K562 (cell line): Measurements from ENCODE around the gene CACNA1C. TPM values are rescaled to one million over a fixed set of nuclear protein-coding genes. Genes with fewer than 3 reads are reported as not detected.

Source experiments
- ATAC-seq: fragments of 200-7000 bp; cut with Tn5 transposase; 3 replicates; pipeline ENCODE4 v1.9.1; 2020; ENCODE audit warnings: moderate library complexity
- BruUV-seq: library from RNA; stranded (reverse); fragments of 400-500 nt; replicated peaks from 2 replicates; lab custom pipeline; 2021; lab: Mats Ljungman, UMichigan
- CTCF ChIA-PET: fragments of 300-600 bp; formaldehyde crosslinking; extraction: SDS; loops from one replicate; lab custom pipeline; 2021; ENCODE audit warnings: low intra/inter-chr PET ratio; lab: Yijun Ruan, JAX
- POLR2A ChIA-PET: fragments of 300-600, 350-650 bp; sonication (Branson Sonifier 250); formaldehyde crosslinking; extraction: SDS; loops from one replicate; lab custom pipeline; 2021; ENCODE audit warnings: antibody characterized with exemption, inconsistent platforms; lab: Yijun Ruan, JAX
- DNase-seq, 4 experiments: peaks; one replicate each; pipeline versions ENCODE4 v3.0.0 to v3.0.0-alpha.2; 2011 to 2018; ENCODE audit warnings: low spot score in 3 of 4, mixed read lengths in 3 of 4; ENCODE audit errors: extremely low read depth in 1 of 4
- FAIRE-seq: peaks from 2 replicates; lab custom pipeline; 2011; peaks lifted over from hg19 to GRCh38; lab: Jason Lieb, UNC
- H2AFZ ChIP-seq: 2 replicates; pipeline ENCODE4 v1.6.0; 2011; ENCODE audit warnings: low read depth, low read length, control low read depth, inconsistent platforms
- H3K27ac ChIP-seq: fragments of 200-600 bp; 3 replicates; pipeline ENCODE4 v1.8.0; 2011; ENCODE audit warnings: low read depth, mild to moderate bottlenecking, control low read depth, inconsistent platforms, low read length, moderate library complexity, mixed read lengths; ENCODE audit errors: extremely low read depth
- H3K27me3 ChIP-seq, 2 experiments: fragments of 300-600 bp in 1 of 2; 2 replicates in 1 of 2; 3 replicates in 1 of 2; pipeline versions ENCODE4 v1.6.0 to v1.8.0; 2011; ENCODE audit warnings: inconsistent platforms in 2 of 2, low read length in 2 of 2, mild to moderate bottlenecking in 1 of 2, mixed read lengths in 1 of 2, moderate library complexity in 1 of 2; ENCODE audit not compliant: control insufficient read depth in 2 of 2, insufficient read depth in 2 of 2
- H3K36me3 ChIP-seq: fragments of 300-600 bp; 3 replicates; pipeline ENCODE4 v1.8.0; 2011; ENCODE audit warnings: mild to moderate bottlenecking, low read length, inconsistent platforms; ENCODE audit not compliant: control insufficient read depth, insufficient read depth
- H3K4me1 ChIP-seq, 2 experiments: fragments of 200-600 bp in 1 of 2; replicated peaks in 1 of 2; 2 replicates in 1 of 2; 3 replicates in 1 of 2; pipeline versions ENCODE4 v1.5.1 to v1.8.0; 2011; ENCODE audit warnings: inconsistent platforms in 2 of 2, low read length in 2 of 2, mild to moderate bottlenecking in 1 of 2, mixed read lengths in 1 of 2, moderate library complexity in 1 of 2; ENCODE audit not compliant: control insufficient read depth in 2 of 2, insufficient read depth in 2 of 2
- H3K4me2 ChIP-seq: 2 replicates; pipeline ENCODE4 v1.6.1; 2011; ENCODE audit warnings: low read length, control low read depth, inconsistent platforms, mixed read lengths; ENCODE audit not compliant: insufficient read depth
- H3K4me3 ChIP-seq: fragments of 200-600 bp; sonication (generic), shearing (Covaris generic); 2 replicates; pipeline ENCODE4 v1.5.1; 2016; ENCODE audit warnings: control low read depth, inconsistent platforms
- H3K79me2 ChIP-seq: fragments of 200-600 bp; 3 replicates; pipeline ENCODE4 v1.8.0; 2011; ENCODE audit warnings: low read length, inconsistent platforms; ENCODE audit not compliant: control insufficient read depth, insufficient read depth
- H3K9ac ChIP-seq, 2 experiments: 2 replicates each; pipeline versions ENCODE4 v1.6.0 to v1.6.1; 2011; ENCODE audit warnings: low read depth in 2 of 2, low read length in 2 of 2, control low read depth in 1 of 2, inconsistent platforms in 1 of 2, mild to moderate bottlenecking in 1 of 2, mixed read lengths in 1 of 2; ENCODE audit not compliant: insufficient read depth in 1 of 2
- H3K9me1 ChIP-seq: one replicate; pipeline ENCODE4 v1.6.0; 2011; ENCODE audit warnings: inconsistent platforms, mild to moderate bottlenecking, low read length, moderate library complexity; ENCODE audit not compliant: control insufficient read depth, insufficient read depth
- H3K9me3 ChIP-seq: replicated peaks from 2 replicates; pipeline ENCODE4 v1.5.1; 2011; ENCODE audit warnings: low read depth, low read length, inconsistent platforms; ENCODE audit not compliant: control insufficient read depth, insufficient read depth
- H4K20me1 ChIP-seq: replicated peaks from 2 replicates; pipeline ENCODE4 v1.6.1; 2011; ENCODE audit warnings: low read length, inconsistent platforms, mixed read lengths; ENCODE audit not compliant: control insufficient read depth, insufficient read depth
- AFF4 ChIP-seq: sonication (generic); formaldehyde crosslinking; IDR thresholded peaks from 2 replicates; pipeline ENCODE4 v1.8.0; 2023; ENCODE audit warnings: mild to moderate bottlenecking, missing genetic modification reagents
- FOXM1 ChIP-seq, 2 experiments: fragments of 450-650 bp in 1 of 2; sonication (generic) in 1 of 2; formaldehyde crosslinking in 1 of 2; IDR thresholded peaks; 2 replicates each; pipeline versions ENCODE4 v1.6.1 to v1.9.0; 2017 to 2022; ENCODE audit warnings: low read depth in 2 of 2, mild to moderate bottlenecking in 2 of 2, missing genetic modification reagents in 1 of 2, moderate library complexity in 1 of 2
- HOMEZ ChIP-seq: fragments of 250-450 bp; sonication (Bioruptor Pico); IDR thresholded peaks from 2 replicates; pipeline ENCODE4 v1.4.0; 2020; ENCODE audit warnings: mild to moderate bottlenecking, moderate library complexity
- HOXB6 ChIP-seq: fragments of 250-450 bp; sonication (Bioruptor Pico); IDR thresholded peaks from 2 replicates; pipeline ENCODE4 v1.5.1; 2022; ENCODE audit warnings: mild to moderate bottlenecking, borderline replicate concordance
- MTA1 ChIP-seq: fragments of 450-650 bp; IDR thresholded peaks from 2 replicates; pipeline ENCODE4 v1.6.1; 2017; ENCODE audit warnings: borderline replicate concordance
- RHOXF2B ChIP-seq: fragments of 250-450 bp; sonication (Bioruptor Pico); conservative IDR thresholded peaks from 2 replicates; pipeline ENCODE4 v1.5.1; 2021
- SREBF1 ChIP-seq: fragments of 150-350 bp; IDR thresholded peaks from 2 replicates; pipeline ENCODE4 v1.6.1; 2014; ENCODE audit warnings: antibody characterized with exemption, low read depth, low read length, borderline replicate concordance
- TAF9B ChIP-seq: fragments of 450-650 bp; IDR thresholded peaks from 2 replicates; pipeline ENCODE4 v1.6.1; 2018; ENCODE audit warnings: mild to moderate bottlenecking; ENCODE audit not compliant: partially characterized antibody
- ZNF449 ChIP-seq: fragments of 250-450 bp; sonication (Bioruptor Pico); IDR thresholded peaks from 2 replicates; pipeline ENCODE4 v1.8.0; 2022; ENCODE audit warnings: moderate library complexity, mild to moderate bottlenecking, inconsistent platforms
- WGBS: fragments of 100-300 bp; shearing (Covaris generic); methylation state at CpG from one replicate; pipeline ENCODE4 v1.1.6; 2016; ENCODE audit warnings: low coverage, mixed read lengths; ENCODE audit not compliant: insufficient coverage; ENCODE audit errors: missing lambda C conversion rate; 5-methylcytosine and 5-hydroxymethylcytosine counted together
- in situ Hi-C: fragments of 300-500 bp; cut with MboI; formaldehyde crosslinking; loops from 4 replicates; pipeline ENCODE4 v1.15.0; 2018; ENCODE audit warnings: inconsistent platforms, mixed read lengths
- intact Hi-C: fragments of 100-400 bp; cut with micrococcal nuclease; formaldehyde crosslinking; loops from 2 replicates; pipeline ENCODE4 v1.14.2; 2022
- polyA plus RNA-seq, 8 experiments: library from polyadenylated mRNA; depleted of rRNA in 4 of 8; stranded (reverse) in 5 of 8; unstranded in 3 of 8; fragments of >200 nt; fragmentation: Nextera tagmentation in 2 of 8; fragmentation: Illumina TruSeq in 1 of 8; extraction: Ambion mirVana in 2 of 8; extraction: Trizol in 1 of 8; gene quantifications; 2 replicates each; pipeline versions ENCODE4 v1.2.1 to v1.2.3, GENCODE V29; 2011 to 2014; ENCODE audit warnings: inconsistent platforms in 1 of 8, missing spikeins in 1 of 8
- total RNA-seq, 7 experiments: library from RNA; depleted of rRNA in 6 of 7; stranded (reverse); fragments of >200 nt in 6 of 7; fragmentation: Illumina TruSeq in 2 of 7; extraction: Trizol in 2 of 7; gene quantifications; 2 replicates each; pipeline versions ENCODE4 v1.2.1 to v1.2.3, GENCODE V29; 2011 to 2021; ENCODE audit warnings: low replicate concordance in 1 of 7

Gene CACNA1C
- total and polyA plus RNA-seq, 9 of the 15 experiments (the other 6 are each of a cell fraction or from before 2014, with no cell fraction given), result not detected

- TF ChIP-seq FOXM1 (IDR thresholded peaks at IDR 0.05; ENCODE audit: low read depth) (no peak), FOXM1 (CRISPR knock-in tag; IDR thresholded peaks at IDR 0.05; ENCODE audit: low read depth) (no peak)
Measured at GRCh38 chr12:2345902-2346301, 293.1 kb downstream of the CACNA1C start (continued).

GRCh38 chr12:2346416-2346815 is 293.6 kb downstream of the CACNA1C start:
- in situ Hi-C loops, result no loop called here
- Histone ChIP-seq H3K9me1 (no peaks in the 10 kb centered on the region), H3K79me2 (no peaks in the 10 kb centered on the region), H3K9ac (no peak overlapping the region), H3K4me2 (no peak overlapping the region), H3K27me3 (peaks cover 0 to 20% of the 10 kb centered on the region in 2 experiments; a peak in 3 of 5 replicates), H3K27ac (no peak overlapping the region), H3K4me1 (no peaks in the 10 kb centered on the region), H4K20me1 (no peaks in the 10 kb centered on the region), H3K4me3 (no peak overlapping the region), H2AFZ (no peak overlapping the region), H3K9me3 (no peaks in the 10 kb centered on the region)
- ATAC-seq (no peak), FAIRE-seq (no peak), DNase-seq (no peak)
- intact Hi-C loops, result no loop called here
- 0% methylated on average over 3 of the region's 5 CpGs for WGBS
- ChIA-PET CTCF (no interaction called here), POLR2A (no interaction called here)
- TF ChIP-seq SREBF1 (no peak), HOXB6 (no peak), TAF9B (no peak), RHOXF2B (CRISPR knock-in tag) (no peak), HOMEZ (CRISPR knock-in tag) (no peak), ZNF449 (CRISPR knock-in tag) (no peak), MTA1 (no peak), AFF4 (CRISPR knock-in tag) (no peak)
- TF ChIP-seq, all 486 proteins: peak for 0
- no peaks in the 10 kb centered on the region for H3K36me3 ChIP-seq
- no TSS peak for BruUV-seq
